ENCODE results near the gene SIAE. TPM values are rescaled to one million over a fixed set of nuclear protein-coding genes. Genes with fewer than 3 reads are reported as not detected.
A peak's percentile ranks its signal among the peaks of the same experiment; 100 is the strongest.

The SIAE gene
- total and polyA plus RNA-seq, 2 of the 4 experiments (the other 2 are of a cell fraction), result 4.7 to 12.0 TPM

DNA sequence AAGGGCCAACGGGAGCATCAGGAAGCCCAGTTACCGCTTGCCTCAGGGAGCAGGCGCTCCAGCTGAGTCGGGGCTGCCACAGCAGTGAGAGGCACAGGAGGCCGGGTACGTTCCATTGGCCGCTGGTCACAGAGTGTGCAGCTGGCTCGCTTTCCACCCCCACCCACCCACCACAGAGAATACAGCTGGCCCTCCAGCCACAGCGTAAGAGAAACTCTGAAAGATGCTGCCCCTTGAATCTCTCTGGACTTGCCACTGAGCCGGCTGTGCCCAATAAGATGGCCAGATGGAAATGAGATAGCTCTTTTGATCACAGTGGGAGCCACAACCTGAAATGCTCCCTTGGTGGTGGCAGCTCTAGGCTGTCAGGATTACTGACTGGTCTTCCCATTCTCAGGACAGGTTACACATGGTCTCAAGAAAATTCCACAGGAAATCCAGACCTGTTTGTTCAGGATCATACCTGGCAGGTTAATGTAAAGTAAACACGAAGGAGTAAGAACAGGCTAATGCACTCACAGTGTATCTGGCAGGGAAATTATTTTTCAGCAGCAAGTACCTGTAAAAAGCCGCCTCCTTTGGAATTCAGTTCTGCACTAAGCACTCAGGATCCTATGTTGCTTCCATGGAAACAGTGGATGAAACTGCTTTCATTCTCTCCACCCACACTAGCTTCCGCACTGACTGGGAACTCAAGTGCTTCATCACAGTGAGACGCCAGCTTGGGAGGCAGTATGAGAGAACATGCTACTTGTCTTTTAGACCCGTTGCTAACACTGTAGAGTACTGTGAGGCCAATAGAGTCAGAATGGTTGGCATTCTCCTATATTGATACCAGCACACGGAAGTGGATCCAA lies 16.5 kb downstream of the SIAE start:
- Histone ChIP-seq H3K9me1 (ENCODE audit: insufficient read depth, low read length) (no peaks in the 10 kb centered on the region), H3K23ac (ENCODE audit: low read depth, low read length) (no peak overlapping the region), H3K36me3 (ENCODE audit: control insufficient read depth, insufficient read depth, low read length) (0 out of 2 replicates have a peak, but pooled peaks cover 3% of the 10 kb centered on the region), H3K27ac (ENCODE audit: insufficient read depth, low read length) (no peak overlapping the region), H3K56ac (ENCODE audit: extremely low read depth, insufficient read depth, low read length) (no peak overlapping the region), H4K91ac (ENCODE audit: insufficient read depth, low read depth, low read length) (no peak overlapping the region), H3K4me2 (ENCODE audit: low read depth, low read length) (no peak overlapping the region; the same call in 1 of the 2 replicates), H3K4me1 (ENCODE audit: control insufficient read depth, insufficient read depth, low read length) (peaks cover 5% of the 10 kb centered on the region; the same call in 1 of the 2 replicates), H2AFZ (replicated peaks; ENCODE audit: low read length, poor library complexity) (peak overlapping the region; percentile 55), H3K14ac (replicated peaks; ENCODE audit: low read depth, low read length) (no peak overlapping the region), H3K18ac (ENCODE audit: low read depth, low read length) (no peak overlapping the region), H4K20me1 (ENCODE audit: insufficient read depth, low read length) (no peaks in the 10 kb centered on the region), H2BK15ac (ENCODE audit: low read depth, low read length) (no peak overlapping the region), H2BK20ac (ENCODE audit: low read depth, low read length) (no peak overlapping the region), H2AK9ac (replicated peaks; ENCODE audit: low read depth, low read length, poor library complexity) (no peak overlapping the region), H2BK5ac (ENCODE audit: low read depth, low read length, poor library complexity, severe bottlenecking) (no peak overlapping the region), H2AK5ac (ENCODE audit: low read depth, low read length) (no peak overlapping the region), H3K9me3 (ENCODE audit: control insufficient read depth, insufficient read depth, low read length) (no peaks in the 10 kb centered on the region), H3K79me1 (ENCODE audit: low read depth in 1 of 2, low read length in 2 of 2) (no peaks in the 10 kb centered on the region), H3K27me3 (ENCODE audit: control insufficient read depth, insufficient read depth, low read length) (no peaks in the 10 kb centered on the region), H3K4me3 (ENCODE audit: insufficient read depth, low read depth, low read length) (no peak overlapping the region), H3K4ac (ENCODE audit: low read depth, low read length) (no peak overlapping the region), H4K8ac (ENCODE audit: low read depth in 2 of 2, low read length in 2 of 2) (0 out of 4 replicates have a peak overlapping the region, but pooled peaks of 1 of the 2 experiments have one; percentile 12), H2BK120ac (ENCODE audit: low read depth, low read length) (no peak overlapping the region), H3K9ac (ENCODE audit: low read depth, low read length) (no peak overlapping the region), H4K5ac (ENCODE audit: low read depth, low read length) (no peak overlapping the region)
- DNase-seq, result peak; percentile 66
- POLR2A ChIA-PET (ENCODE audit: unreplicated experiment), result no interaction called here
- in situ Hi-C loops (cut with MboI; ENCODE audit: low sequenced_read_pairs) (loop anchor here (25.0 kb wide), 1 partner anchor 755 kb away; no protein-coding TSS in a partner anchor), dilution Hi-C loops (cut with HindIII; ENCODE audit: low sequenced_read_pairs, unreplicated experiment) (no loop called here), intact Hi-C loops (cut with micrococcal nuclease) (no loop called here)
- CTCF ChIA-PET, result interaction anchor here (0.5 to 0.6 kb wide), 2 partner anchors 27 to 270 kb away, joined by 3 read pairs; no protein-coding TSS in a partner anchor
- no peak for TF ChIP-seq MAZ (IDR thresholded peaks at IDR 0.05; ENCODE audit: borderline replicate concordance, low read depth, low read length)
- peak; percentile 31; the same call in 1 of the 2 replicates for TF ChIP-seq NFE2L2 (IDR thresholded peaks at IDR 0.05; ENCODE audit: low read depth, low read length)
- no peak for TF ChIP-seq MXI1 (IDR thresholded peaks at IDR 0.05; ENCODE audit: borderline replicate concordance, low read depth, low read length)
- no peak for TF ChIP-seq CEBPB (IDR thresholded peaks at IDR 0.05; ENCODE audit: low read depth, low read length)
- TF ChIP-seq RCOR1 (IDR thresholded peaks at IDR 0.05; ENCODE audit: insufficient replicate concordance, low read length), result no peak
- TF ChIP-seq, protein P1, sequence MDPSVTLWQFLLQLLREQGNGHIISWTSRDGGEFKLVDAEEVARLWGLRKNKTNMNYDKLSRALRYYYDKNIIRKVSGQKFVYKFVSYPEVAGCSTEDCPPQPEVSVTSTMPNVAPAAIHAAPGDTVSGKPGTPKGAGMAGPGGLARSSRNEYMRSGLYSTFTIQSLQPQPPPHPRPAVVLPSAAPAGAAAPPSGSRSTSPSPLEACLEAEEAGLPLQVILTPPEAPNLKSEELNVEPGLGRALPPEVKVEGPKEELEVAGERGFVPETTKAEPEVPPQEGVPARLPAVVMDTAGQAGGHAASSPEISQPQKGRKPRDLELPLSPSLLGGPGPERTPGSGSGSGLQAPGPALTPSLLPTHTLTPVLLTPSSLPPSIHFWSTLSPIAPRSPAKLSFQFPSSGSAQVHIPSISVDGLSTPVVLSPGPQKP (IDR thresholded peaks at IDR 0.05; ENCODE audit: borderline replicate concordance, low read depth, low read length), result no peak
- TF ChIP-seq FOS (IDR thresholded peaks at IDR 0.05; ENCODE audit: low read depth, low read length), result no peak
- TF ChIP-seq SMC3 (IDR thresholded peaks at IDR 0.05; ENCODE audit: low read depth, low read length), result no peak
- WGBS, 2 experiments (ENCODE audit: extremely low coverage in 2 of 2, insufficient read length in 1 of 2), result 44% methylated on average over 5 of the region's 16 CpGs; no CpG with 5 or more reads in 1 of the 2 experiments
- no TSS peak for BruUV-seq (replicated peaks)
- ATAC-seq (ENCODE audit: low read depth), result peak; percentile 80
